GM18520 (cell line): ENCODE measurements around the gene COL18A1.
"Not testable (repeated sequence)": the region's sequence is repeated elsewhere in the genome, so short reads cannot be mapped to it uniquely, and the experiment has no call there.

ENCODE experiments used
- ATAC-seq: cut with Tn5 transposase; IDR thresholded peaks from one replicate; pipeline ENCODE4 v1.9.1; 2021; ENCODE audit not compliant: unreplicated experiment

Gene COL18A1

DNA sequence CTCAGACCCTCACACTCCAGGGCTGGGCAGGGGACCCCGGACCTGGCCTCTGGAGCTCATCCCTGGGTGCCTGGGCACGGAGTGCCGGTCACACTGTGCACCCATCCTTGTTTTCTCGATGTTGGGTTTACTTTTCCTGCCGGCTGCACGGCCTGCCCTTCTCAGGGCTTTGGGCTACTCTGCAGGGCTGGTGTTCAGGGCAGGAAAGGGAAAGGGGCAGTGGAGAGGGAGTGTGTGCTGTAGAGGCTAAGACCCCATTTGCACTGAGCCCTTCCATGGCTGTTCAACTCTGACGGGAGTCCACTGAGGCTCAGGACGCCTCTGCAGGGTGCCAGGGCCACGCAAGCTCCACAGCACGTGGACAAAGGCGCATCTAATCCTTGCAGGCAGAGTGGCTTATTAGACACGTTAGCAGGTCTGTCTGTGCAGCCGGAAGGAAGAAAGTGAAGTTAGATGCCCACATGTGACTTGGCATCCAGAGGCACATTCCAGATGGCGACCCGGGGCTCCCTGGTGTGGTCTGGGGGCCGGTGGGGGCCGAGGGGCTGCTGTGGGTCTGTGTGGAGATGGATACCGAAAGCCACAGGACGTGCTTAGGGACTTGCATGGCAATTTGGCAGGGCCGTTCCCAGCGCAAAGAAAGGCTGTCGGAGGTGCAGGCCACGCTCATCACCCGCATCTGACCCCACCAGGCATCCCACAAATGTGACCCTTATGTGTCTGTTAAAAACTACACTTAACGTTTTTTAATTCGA, 33.6 kb downstream of the COL18A1 start:
- ATAC-seq, result no peak

DNA sequence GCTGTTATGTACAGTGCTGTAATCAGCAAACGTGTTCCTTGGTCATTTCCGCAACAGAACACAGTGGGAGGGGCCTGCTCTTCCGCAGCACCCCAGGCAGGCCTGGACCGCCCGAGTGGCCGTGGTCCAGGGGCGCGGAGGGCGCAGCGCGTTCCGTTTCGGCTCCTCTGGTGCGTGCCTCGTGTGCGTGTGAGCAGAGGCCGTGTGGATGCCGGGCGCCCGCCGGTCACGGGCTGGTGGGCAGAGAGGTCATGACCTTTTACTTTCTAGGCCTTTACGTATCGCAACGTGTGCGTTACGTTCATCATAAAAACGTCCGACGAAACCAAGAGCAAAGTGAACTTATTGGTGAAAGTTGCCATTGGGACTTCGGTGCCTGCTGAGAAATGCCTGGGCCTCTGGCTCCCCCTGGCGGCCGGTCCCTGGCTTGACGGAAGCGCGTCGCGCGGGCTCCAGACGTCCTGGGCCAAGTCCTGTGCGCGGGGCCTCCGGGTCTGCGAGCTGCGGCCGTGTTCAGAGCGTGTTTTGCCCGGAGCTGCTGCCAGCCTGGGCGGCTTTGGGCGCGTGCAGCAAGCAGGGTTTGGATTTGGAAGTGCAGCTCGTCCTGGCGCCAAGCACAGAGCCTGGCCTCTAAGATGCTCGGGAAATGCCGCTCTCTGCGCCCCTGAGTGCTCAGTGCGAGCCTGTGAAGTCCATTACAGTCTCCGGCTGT, 34.4 kb downstream of the COL18A1 start:
- no peak for ATAC-seq

GRCh38 chr21:45439901-45440461, 35.0 kb downstream of the COL18A1 start:
- ATAC-seq, result no peak

- ATAC-seq, result no peak
These were observed 35.9 kb downstream of the COL18A1 start for GRCh38 chr21:45440736-45441350.

DNA sequence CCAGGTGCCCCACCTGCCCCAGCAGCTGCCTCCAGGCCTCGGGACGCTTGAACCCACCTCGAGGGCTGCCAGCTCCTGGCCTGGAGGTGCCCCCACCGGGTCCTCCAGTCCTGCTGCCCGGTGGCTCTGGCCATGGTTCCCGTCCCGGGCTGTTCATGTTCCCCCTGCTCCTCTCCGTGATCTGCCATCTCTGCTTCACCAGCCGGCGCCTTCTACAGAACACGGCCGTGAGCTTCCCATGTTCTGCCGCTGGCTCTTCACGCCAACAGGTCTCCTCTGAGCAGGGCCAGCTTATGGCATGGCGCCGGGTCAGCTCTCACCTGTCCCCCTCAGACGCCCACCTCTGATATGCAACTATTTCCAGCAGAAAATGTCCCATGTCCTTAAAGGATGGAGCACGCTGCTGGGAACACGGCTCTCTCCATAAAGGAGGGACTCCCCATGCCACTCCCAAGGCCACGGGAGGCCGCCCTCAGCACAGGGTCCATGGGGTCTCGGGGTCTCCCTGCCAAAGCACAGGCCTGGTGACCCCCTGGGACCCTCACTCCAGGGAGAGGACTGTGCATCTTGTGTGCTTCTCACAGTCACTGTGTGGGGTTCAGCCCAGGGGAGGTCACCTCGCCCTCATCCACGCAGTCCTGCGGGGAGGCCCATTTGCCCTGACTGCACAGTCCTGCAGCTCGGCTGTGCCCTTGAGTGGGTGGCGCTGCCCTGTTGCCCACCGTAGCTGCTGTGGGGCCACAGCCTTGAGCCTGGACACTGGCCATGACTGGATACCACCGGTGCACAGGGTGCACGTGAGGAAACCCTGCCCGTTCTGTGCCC, 36.7 kb downstream of the COL18A1 start:
- ATAC-seq, result no peak

GRCh38 chr21:45442276-45442675, 37.3 kb downstream of the COL18A1 start:
- ATAC-seq, result no peak

DNA sequence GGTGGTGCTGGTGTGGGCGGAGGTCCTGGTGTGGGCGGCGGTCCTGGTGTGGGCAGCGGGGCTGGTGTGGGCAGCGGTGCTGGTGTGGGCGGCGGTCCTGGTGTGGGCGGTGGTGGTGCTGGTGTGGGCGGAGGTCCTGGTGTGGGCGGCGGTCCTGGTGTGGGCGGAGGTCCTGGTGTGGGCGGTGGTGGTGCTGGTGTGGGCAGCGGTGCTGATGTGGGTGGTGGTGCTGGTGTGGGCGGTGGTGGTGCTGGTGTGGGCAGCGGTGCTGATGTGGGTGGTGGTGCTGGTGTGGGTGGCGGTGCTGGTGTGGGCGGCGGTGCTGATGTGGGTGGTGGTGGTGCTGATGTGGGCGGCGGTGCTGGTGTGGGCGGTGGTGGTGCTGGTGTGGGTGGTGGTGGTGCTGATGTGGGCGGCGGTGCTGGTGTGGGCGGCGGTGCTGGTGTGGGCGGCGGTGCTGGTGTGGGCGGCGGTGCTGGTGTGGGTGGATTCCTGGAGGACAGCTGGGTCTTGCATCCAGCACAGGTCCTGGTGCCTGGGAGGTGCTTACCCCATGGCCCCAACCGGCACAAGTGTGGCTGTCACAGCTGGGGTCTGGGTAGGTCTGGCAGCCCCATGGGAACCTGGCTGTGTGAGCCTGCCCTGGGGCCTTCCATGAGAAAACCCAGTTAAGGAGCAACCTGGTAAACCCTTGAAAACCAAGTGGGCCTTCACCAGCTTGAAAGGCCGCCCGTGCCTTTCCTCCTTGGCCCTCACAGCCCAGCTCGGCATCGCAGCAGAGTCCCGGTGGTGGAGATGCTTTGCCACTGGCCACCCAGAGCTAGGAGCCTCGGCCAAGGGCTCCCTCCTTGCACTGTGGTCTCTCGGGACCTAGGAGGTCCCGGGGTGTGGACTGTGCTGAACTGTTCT, 38.0 kb downstream of the COL18A1 start:
- ATAC-seq, result not testable (repeated sequence)

GRCh38 chr21:45443595-45444181, 38.7 kb downstream of the COL18A1 start:
- no peak for ATAC-seq

GRCh38 chr21:45444385-45444784, 39.4 kb downstream of the COL18A1 start:
- ATAC-seq, result no peak

GRCh38 chr21:45445369-45445768, 40.4 kb downstream of the COL18A1 start:
- ATAC-seq, result no peak

DNA sequence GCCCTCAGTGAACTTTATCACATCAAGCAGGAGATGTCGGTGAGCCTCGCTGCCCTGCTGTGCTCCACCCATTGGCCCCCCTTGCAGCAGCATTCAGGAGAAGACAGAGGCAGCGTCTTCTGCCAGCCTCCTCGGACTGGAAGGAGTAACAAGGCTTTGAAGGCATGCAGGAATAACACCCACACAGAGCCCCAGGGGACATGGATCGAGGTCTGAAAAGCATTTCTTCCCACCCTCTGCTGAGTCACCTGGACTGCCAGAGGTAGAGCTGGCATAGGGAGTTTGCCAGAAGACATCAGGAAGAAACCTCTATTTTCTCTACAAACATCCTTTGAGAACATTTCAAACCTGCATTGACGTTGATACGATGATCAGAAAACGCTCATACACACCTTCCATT, 42.9 kb downstream of the COL18A1 start:
- ATAC-seq, result no peak

DNA sequence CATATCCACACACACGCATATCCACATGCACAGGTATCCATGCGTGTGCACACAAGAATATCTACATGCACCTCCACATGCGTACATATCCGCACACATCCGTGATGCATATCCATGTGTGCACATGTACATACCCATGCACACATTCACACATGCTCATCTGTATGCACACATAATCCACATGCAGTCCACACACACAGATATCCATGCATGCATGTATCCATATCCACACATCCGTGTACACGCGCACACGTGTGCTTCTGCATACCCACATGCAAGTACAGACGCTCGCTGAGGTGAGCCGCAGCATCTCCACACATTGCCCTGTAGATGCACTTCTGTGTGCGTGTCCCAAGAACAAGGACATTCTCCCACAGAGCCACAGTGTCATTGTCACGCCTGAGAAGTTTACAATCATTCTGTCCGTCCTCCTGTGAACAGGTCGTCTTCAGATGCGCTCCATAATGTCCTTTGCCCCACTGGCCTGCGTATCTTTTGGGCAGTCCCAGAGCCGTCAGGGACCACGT, 43.4 kb downstream of the COL18A1 start:
- no peak for ATAC-seq

DNA sequence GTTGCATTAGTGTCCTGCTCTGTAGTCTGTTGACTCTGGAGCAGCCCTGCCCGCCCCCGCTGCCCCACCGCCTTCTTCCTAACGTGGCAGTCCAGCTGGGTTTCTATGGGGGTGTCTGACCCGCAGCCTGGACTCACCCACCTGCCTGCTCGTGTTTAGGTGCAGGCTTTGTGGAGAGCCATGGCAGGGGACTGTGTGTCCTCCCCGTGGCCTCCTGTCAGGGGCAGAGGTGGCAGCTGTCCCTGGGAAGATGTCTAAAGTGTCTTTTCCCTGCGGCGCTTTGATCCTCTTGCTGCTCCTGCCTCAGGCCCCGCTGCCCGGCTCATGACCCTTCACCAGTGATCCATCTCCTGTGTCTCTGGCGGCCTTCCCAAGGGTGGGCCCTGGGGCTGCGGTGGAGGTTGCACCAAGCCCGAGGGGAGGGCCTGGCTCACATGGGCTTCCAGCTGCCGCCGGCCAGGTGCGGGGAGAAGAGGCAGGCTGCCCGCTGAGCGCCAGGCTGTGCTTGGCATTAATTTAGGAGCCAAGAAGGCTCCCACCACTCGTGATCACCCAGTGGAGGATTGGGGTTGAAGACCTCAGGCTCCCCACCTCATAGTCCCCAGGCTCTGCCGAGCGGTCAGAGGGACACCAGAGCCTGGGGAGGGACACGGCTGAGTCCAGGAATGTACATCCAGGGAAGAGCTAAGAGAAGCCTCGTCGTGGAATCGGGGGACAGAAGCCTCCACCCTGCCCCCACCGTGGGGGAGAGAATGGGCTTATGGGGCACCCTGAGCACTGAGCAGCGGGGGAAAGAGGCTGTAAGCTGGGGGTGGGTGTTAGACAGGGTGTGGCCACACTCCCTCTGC, 44.1 kb downstream of the COL18A1 start:
- ATAC-seq, result no peak

- no peak for ATAC-seq
These were observed 44.9 kb downstream of the COL18A1 start for GRCh38 chr21:45449658-45450422.

DNA sequence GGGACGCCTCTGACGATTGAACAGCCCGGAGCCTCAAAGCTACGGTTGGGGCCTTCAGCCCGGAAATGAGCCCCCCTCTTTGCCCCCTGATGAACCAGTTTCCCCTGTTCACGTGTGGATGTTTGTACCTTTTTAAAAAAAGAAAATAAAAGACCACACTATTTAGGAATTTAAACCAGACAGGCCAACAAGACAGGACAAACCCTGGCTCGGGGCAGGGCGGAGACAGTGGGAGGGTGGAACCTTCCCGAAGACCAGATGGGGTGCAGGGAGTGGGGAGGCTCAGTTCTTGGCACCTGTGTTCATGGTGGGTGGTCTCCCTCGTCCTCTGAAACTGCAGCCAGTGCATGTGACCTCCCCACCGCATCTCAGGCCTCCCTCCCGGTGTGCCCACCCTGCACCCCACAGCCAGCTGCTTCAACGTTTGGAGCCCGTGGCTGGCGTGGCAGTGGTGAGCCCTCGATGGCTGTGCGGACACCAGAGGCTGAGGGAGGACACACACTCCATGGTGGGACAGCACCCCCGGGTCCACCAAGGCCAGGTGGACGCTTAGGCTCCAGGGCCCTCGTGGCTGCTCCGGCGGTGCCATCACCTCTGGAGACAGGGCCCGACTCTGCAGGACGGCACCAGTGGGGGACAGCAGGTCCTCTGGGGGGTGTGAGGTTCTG, 45.6 kb downstream of the COL18A1 start:
- ATAC-seq, result no peak

DNA sequence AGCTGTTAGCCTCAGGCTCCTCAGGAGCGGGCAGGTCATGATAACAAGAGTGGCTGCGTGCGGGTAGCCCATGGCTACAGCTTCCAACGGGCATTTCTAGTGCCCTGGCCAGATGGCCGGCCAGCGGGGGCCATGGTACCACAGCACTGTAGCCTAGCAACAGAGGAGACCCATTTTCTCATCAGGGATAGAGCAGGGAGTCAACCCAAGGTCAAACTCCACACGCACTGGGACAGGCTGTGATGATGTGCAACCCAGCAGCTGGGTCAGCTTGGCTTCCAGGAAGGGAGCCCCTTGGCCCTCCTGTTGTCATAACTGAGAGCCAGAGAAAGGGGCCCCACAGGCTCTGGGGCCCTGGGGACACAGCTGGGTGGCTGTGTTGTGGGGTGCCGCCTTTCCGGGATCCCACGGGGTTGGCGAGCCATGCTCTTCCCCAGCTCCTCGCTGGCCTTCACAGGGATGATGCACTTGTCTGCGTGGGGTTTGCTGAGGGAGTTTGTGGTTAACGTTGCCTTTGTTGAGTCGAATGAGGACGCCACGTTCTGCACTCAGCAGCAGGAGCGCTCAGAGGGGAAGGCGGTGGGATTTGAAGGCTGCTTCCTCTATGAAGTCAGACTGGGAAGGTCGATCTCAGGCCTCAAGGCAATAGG, 46.3 kb downstream of the COL18A1 start:
- no peak for ATAC-seq

GRCh38 chr21:45451771-45452182, 46.8 kb downstream of the COL18A1 start:
- ATAC-seq, result no peak
